SK-N-MC (cell line): ENCODE data around the gene DNAJC7.

ENCODE experiments used
- EZH2 ChIP-seq: fragments of 200-600 bp; sonication (generic); IDR thresholded peaks from one replicate; pipeline ENCODE4 v1.6.1; 2017; ENCODE audit warnings: antibody characterized with exemption
- POLR2AphosphoS5 ChIP-seq: IDR thresholded peaks from 2 replicates; pipeline ENCODE4 v1.6.1; 2012; ENCODE audit warnings: mild to moderate bottlenecking, low read depth, low read length, borderline replicate concordance

GRCh38 chr17:41976142-41976768 lies 41.0 kb downstream of the DNAJC7 start:
- TF ChIP-seq POLR2AphosphoS5 (peak; percentile 20; the same call in 1 of the 2 replicates), EZH2 (no peak)
